Central memory CD8-positive, alpha-beta T cell (primary cell): ENCODE measurements around the gene PHLDB2.
"Not testable (repeated sequence)": the region's sequence is repeated elsewhere in the genome, so short reads cannot be mapped to it uniquely, and the experiment has no call there.

Source experiments
- ATAC-seq: fragments of 150-1000 bp; cut with Tn5 transposase; replicated peaks from 2 replicates; pipeline ENCODE4 v1.10.0; 2022; ENCODE audit warnings: mild to moderate bottlenecking, moderate FRiP score, moderate number of reproducible peaks; ENCODE audit not compliant: poor library complexity, severe bottlenecking; ENCODE audit errors: extremely low read depth
- DNase-seq, 2 donors: peaks; one replicate each; pipeline ENCODE4 v3.0.0; 2021; ENCODE audit warnings: low spot score in 2 of 2
- H3K27ac Mint-ChIP-seq: one replicate; pipeline ENCODE4 v1.8.0; 2022; ENCODE audit warnings: low read depth, mild to moderate bottlenecking, moderate library complexity, mixed read lengths
- H3K27me3 Mint-ChIP-seq: one replicate; pipeline ENCODE4 v1.8.0; 2022; ENCODE audit warnings: mixed read lengths
- H3K36me3 Mint-ChIP-seq: one replicate; pipeline ENCODE4 v1.8.0; 2022; ENCODE audit warnings: mild to moderate bottlenecking, moderate library complexity, mixed read lengths; ENCODE audit not compliant: insufficient read depth
- H3K4me1 Mint-ChIP-seq: one replicate; pipeline ENCODE4 v1.8.0; 2022; ENCODE audit warnings: mixed read lengths
- H3K4me3 Mint-ChIP-seq: one replicate; pipeline ENCODE4 v1.8.0; 2022; ENCODE audit warnings: mild to moderate bottlenecking, moderate library complexity, mixed read lengths
- H3K9me3 Mint-ChIP-seq: one replicate; pipeline ENCODE4 v1.8.0; 2022; ENCODE audit warnings: mixed read lengths

Gene PHLDB2

DNA sequence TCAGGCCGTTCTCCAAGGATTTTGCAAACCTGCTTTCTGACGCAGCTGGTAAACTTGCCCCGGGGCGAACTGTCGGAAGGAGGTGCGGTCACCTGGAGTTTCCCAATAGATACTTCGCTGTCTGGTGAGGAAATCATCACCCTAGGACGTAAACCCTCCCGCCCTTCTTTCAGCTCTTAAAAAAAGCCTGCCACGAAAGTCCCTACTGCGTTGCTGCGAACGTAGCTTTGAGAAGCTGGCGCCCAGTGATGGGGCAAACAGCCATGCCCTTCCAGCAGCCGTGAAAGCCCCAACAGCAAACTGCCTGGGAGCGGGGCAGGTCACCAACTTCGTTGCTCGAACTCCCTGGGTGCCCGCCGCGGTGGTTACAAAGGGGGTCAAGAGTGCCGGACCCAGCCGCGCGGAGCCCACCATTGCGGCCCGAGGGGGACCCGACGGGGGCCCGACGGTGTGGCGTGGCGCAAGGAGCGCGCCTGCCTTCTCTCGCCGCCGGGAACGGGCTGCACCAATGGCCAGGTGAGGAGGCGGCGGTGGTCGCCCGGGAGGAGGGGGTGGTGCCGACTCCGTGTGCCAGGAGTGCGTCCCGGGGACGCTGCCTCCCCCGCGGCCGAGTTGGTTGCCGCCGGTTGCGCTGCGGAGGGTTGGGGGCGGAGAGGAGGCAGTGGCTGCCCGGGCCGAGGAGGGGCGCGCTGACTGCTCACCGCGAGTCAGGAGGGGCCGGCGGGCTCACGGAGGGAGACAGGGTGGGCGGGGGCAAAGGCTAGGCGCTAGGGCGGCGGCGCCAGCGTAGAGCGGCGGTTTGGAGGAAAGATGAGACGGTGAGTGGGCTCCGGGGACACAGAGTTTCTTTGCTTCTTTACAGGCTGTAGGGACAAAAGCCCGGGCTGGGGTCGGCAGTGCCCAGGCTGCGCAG, at the start of gene PHLDB2:
TSS of gene PHLDB2 (plus strand) at position 205 of the 913 bp plus-strand sequence. CDS start 24,813 bp downstream, outside the sequence.
- DNase-seq = peak; percentile 46 to 52

DNA sequence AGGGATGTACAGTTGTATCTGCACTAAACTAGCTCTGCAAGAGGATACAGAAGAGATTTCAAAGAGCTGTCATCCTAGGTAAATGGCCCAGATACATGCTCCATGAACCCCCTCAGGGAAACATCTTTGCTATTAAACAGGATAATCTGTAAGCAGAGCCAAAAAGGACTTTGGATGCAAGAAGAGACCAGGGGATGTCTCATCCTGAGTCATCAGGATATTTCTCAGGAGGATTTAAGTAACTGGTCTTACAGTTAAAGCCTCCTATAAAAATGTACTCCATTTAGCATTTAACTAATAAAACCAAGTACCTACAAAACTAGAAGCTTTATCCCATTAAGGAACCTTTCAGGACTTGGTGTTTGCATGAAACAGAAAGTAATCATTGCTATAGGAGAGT, 48.2 kb upstream of the PHLDB2 start:
- Mint-ChIP-seq H3K27me3 (no peaks in the 10 kb centered on the region), H3K27ac (no peak overlapping the region), H3K36me3 (peaks cover 1% of the 10 kb centered on the region), H3K4me1 (no peaks in the 10 kb centered on the region), H3K4me3 (no peak overlapping the region), H3K9me3 (no peaks in the 10 kb centered on the region)
- ATAC-seq = no peak
- no peak for DNase-seq

More for the DNA sequence above, at the start of gene PHLDB2:
- Mint-ChIP-seq H3K4me3 (peak within 1 kb of the TSS; percentile 97), H3K27ac (peak within 1 kb of the TSS; percentile 78), H3K9me3 (no peaks in the 10 kb centered on the region), H3K36me3 (peaks cover 17% of the 10 kb centered on the region), H3K4me1 (peaks cover 25% of the 10 kb centered on the region), H3K27me3 (no peaks in the 10 kb centered on the region)
- ATAC-seq = peak; percentile 74

DNA sequence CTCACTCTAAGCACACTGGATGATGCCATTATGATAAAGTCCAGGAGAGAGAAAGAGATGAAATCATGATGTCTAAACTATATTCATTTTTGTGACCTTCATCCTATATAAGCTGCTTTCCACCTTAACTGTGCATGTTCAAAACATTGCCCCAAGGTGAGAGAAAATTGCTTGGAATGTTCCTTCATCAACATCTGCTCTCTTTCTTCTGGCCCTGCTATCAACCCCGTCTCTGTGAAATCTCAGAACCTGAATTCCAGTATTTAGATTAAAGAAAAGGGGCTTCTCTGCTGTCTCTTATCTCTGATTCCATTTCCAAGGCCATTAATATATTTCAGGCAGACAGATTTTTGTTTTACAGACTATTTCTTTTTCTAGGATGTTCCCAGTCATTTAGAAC, 47.3 kb upstream of the PHLDB2 start:
- no peak for ATAC-seq
- Mint-ChIP-seq H3K4me3 (no peak overlapping the region), H3K9me3 (no peaks in the 10 kb centered on the region), H3K27ac (no peak overlapping the region), H3K27me3 (no peaks in the 10 kb centered on the region), H3K4me1 (no peaks in the 10 kb centered on the region), H3K36me3 (peaks cover 1% of the 10 kb centered on the region)
- no peak for DNase-seq

DNA sequence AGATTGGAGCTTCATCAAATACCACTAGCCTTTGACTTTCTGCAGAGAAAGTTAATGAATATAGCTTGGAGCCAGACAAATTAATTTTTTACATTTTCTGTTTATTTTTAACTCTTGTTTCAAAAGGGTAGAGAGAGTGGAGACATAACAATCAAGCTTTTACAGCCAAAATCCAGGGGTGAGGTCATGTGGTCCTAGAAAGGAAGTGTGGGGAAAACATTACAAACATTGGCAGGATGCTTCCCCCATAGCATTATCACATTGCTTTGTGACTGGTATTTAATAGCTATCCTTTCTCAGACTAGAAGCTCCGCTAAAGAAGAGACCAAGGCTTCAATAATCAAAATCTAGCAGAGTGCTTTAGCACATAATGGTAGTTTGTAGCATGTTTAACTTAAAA, 46.4 kb upstream of the PHLDB2 start:
- Mint-ChIP-seq H3K9me3 (no peaks in the 10 kb centered on the region), H3K27me3 (no peaks in the 10 kb centered on the region), H3K27ac (no peak overlapping the region), H3K4me1 (no peaks in the 10 kb centered on the region), H3K4me3 (no peak overlapping the region), H3K36me3 (peaks cover 1% of the 10 kb centered on the region)
- ATAC-seq (no peak), DNase-seq (no peak)

DNA sequence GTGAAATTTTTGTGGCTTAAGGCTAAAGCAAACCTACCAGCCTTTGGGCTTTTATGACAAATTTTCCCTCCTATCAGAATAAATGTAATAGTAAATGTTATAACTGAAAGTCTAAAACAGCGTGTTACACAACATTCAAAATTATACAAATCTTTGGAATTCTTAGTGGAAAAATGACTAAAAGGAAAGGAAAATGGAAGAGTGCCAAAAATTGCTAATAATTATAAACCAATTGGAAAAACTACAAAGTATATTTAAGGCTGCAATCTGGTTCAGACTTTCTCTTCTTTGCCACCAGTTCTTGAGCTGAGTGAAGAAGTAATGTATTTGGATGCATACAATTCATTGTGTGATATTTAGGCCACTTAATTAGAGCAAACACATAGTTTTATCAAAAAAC, 45.6 kb upstream of the PHLDB2 start:
- no peaks in the 10 kb centered on the region for H3K4me1 Mint-ChIP-seq
- no peaks in the 10 kb centered on the region for H3K27me3 Mint-ChIP-seq
- H3K4me3 Mint-ChIP-seq = no peak overlapping the region
- H3K27ac Mint-ChIP-seq = no peak overlapping the region
- H3K36me3 Mint-ChIP-seq = peaks cover 1% of the 10 kb centered on the region
- DNase-seq (no peak), ATAC-seq (no peak)
- peaks cover under 1% of the 10 kb centered on the region for H3K9me3 Mint-ChIP-seq

DNA sequence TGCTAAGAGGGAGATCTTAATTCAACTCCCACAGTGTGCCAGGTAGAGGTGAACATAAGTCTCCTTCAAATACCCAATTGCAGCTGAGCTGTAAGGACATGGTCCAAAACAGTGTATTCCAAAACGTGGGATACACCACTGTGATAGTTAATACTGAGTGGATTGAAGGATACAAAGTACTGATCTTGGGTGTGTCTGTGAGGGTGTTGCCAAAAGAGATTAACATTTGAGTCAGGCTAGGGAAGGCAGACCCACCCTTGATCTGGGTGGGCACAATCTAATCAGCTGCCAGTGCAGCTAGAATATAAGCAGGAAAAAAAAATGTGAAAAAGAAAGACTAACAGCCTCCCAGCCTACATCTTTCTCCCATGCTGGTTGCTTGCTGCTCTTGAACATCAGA, 45.1 kb upstream of the PHLDB2 start:
- peaks cover 5% of the 10 kb centered on the region for H3K9me3 Mint-ChIP-seq
- H3K36me3 Mint-ChIP-seq = peaks cover 1% of the 10 kb centered on the region
- no peaks in the 10 kb centered on the region for H3K27me3 Mint-ChIP-seq
- no peak for DNase-seq
- ATAC-seq = no peak
- no peak overlapping the region for H3K27ac Mint-ChIP-seq
- no peaks in the 10 kb centered on the region for H3K4me1 Mint-ChIP-seq
- H3K4me3 Mint-ChIP-seq = no peak overlapping the region

DNA sequence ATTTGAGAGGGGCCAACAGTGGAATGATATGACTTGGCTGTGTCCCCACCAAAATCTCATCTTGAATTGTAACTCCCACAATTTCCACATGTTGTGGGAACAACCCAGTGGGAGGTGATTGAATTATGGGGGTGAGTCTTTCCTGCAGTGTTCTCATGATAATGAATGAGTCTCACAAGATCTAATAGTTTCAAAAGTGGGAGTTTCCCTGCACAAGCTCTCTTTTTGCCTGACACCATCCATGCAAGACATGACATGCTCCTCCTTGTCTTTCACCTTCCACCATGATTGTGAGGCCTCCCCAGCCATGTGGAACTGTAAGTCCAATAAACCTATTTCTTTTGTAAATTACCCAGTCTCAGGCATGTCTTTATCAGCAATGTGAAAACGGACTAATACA, 42.3 kb upstream of the PHLDB2 start:
- not testable (repeated sequence) for H3K27ac Mint-ChIP-seq, DNase-seq, H3K36me3 Mint-ChIP-seq, ATAC-seq, H3K4me3 Mint-ChIP-seq, H3K27me3 Mint-ChIP-seq, H3K4me1 Mint-ChIP-seq, H3K9me3 Mint-ChIP-seq

DNA sequence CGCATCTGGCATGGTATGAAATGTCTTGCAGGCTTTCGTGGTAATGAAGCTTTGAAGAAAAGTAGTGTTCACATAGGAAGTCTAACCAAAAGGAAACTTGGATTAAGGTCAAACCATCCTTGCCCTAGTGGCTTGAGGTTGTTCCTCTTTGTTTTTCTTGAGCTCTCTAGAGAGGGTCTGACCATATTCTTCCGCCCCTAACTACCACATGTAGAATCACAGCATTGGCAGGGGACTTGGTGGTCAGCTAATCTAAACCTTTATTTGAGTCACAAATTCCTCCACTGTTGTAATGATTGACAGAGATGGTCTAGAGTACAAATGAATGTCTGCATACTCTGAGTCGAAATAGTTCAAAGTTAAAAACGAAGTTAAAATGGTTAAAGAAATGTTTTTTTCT, 39.1 kb upstream of the PHLDB2 start:
- DNase-seq (no peak), ATAC-seq (no peak)
- no peaks in the 10 kb centered on the region for H3K4me1 Mint-ChIP-seq
- peaks cover 8% of the 10 kb centered on the region for H3K9me3 Mint-ChIP-seq
- no peak overlapping the region for H3K4me3 Mint-ChIP-seq
- H3K27ac Mint-ChIP-seq = no peak overlapping the region
- no peaks in the 10 kb centered on the region for H3K36me3 Mint-ChIP-seq
- no peaks in the 10 kb centered on the region for H3K27me3 Mint-ChIP-seq

DNA sequence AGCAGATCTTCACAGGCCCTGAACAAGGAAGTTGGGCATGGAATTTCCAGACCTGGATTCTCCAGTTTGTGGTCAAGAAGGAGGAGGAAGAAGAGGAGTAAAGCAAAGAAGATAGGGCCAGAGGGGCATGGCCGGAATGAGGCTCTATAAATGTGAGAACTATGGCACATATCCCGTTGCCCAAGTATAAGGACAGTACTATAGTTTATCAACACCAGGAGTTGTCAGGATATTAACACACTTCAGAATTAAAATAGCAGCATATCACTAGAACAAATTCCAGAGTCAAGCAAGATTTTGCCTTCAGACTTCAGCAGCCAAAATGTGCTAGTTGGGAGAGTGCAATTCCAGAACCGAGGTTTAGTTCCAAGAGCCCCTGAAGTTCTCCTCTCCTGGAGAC, 38.4 kb upstream of the PHLDB2 start:
- Mint-ChIP-seq H3K36me3 (no peaks in the 10 kb centered on the region), H3K27ac (no peak overlapping the region), H3K4me1 (no peaks in the 10 kb centered on the region), H3K27me3 (no peaks in the 10 kb centered on the region), H3K9me3 (peaks cover 8% of the 10 kb centered on the region), H3K4me3 (no peak overlapping the region)
- ATAC-seq (no peak), DNase-seq (no peak)

DNA sequence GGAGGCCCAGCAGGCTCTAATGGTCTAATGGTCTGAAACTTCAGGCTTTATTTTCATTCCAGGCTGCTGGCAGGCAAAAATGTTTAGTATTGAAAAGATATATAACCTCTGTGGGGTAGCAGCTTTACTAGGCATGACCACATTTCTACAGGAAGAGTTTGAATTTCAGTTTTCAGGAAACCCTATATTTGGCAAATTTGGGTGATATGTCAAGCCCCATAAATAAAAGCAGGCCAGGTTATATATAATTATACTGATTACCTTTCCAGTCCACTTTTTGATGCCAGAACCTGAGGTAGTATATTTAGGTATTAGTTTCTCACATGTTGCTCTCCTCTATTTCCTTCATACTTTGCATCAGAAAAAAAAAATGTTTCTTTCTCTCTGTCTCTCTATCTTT, 37.2 kb upstream of the PHLDB2 start:
- H3K4me1 Mint-ChIP-seq = peaks cover 5% of the 10 kb centered on the region
- no peak for DNase-seq
- ATAC-seq = no peak
- peaks cover 8% of the 10 kb centered on the region for H3K9me3 Mint-ChIP-seq
- H3K36me3 Mint-ChIP-seq = no peaks in the 10 kb centered on the region
- H3K4me3 Mint-ChIP-seq = no peak overlapping the region
- no peaks in the 10 kb centered on the region for H3K27me3 Mint-ChIP-seq
- no peak overlapping the region for H3K27ac Mint-ChIP-seq

DNA sequence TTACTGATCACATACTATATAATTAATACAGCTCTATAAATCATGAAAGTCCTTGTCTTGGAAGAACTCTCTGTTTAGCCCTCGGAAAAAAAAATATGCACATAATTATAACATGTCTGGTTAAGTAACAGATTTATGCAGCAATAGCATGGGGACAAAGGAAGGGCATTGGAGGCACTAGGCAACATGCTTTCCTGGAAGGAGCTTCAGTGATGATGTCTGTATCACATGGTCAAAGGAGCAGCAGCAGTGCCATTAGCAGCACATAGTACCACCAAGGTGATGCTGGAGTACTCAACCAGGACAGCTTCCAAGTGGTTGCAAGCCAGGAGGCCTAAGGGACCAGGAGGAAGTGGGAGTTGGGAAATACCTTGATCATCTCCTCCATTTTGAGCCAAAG, 36.3 kb upstream of the PHLDB2 start:
- no peaks in the 10 kb centered on the region for H3K36me3 Mint-ChIP-seq
- ATAC-seq (no peak), DNase-seq (no peak)
- H3K27me3 Mint-ChIP-seq = no peaks in the 10 kb centered on the region
- peaks cover 7% of the 10 kb centered on the region for H3K4me1 Mint-ChIP-seq
- H3K4me3 Mint-ChIP-seq = no peak overlapping the region
- H3K27ac Mint-ChIP-seq = no peak overlapping the region
- H3K9me3 Mint-ChIP-seq = peaks cover 8% of the 10 kb centered on the region

DNA sequence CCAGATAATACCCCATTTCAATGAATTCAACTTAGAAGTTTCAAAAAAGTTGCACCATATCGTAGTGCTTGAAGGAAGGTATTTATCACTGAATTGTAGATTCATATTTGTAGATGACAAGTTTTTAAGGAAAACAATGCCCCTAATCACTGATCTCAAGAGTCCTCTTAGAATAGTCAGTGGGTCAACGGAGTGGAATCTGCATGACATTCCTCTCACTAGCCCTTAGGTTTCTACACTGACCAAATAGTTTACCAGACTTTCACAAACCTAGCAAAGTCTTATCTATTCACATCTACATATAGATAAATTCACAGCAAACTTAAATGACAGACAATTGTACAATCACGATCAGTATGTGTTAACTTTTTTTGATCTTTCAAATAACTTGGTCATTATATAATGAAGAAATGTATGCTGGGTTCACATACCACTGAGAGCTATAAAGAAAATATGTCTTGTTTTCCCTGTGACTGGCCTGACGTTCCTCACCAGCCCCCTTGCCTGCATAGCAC, 35.7 kb upstream of the PHLDB2 start:
- peaks cover 8% of the 10 kb centered on the region for H3K9me3 Mint-ChIP-seq
- H3K4me1 Mint-ChIP-seq = peaks cover 7% of the 10 kb centered on the region
- DNase-seq (no peak), ATAC-seq (no peak)
- no peaks in the 10 kb centered on the region for H3K27me3 Mint-ChIP-seq
- H3K36me3 Mint-ChIP-seq = no peaks in the 10 kb centered on the region
- no peak overlapping the region for H3K27ac Mint-ChIP-seq
- no peak overlapping the region for H3K4me3 Mint-ChIP-seq

DNA sequence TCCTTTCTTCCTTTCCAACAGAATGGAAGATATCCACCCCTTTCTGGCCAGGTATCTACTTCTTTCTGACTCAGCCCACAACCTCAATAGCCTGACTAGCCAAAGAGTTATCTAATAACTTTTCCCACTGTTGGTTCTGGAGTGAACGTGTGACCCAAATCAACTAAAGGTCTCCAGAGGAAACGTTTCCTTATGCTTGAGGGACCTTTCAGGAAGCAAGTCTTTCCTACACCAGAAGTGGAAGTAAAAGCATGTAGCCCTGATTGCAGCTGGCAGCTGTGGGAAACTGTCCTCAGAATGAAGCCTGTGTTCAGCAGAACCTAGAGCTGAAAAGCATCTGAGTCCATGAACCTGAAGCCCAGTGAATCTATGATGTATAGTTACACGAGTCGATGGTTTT, 34.7 kb upstream of the PHLDB2 start:
- ATAC-seq (no peak), DNase-seq (no peak)
- no peaks in the 10 kb centered on the region for H3K27me3 Mint-ChIP-seq
- peaks cover 7% of the 10 kb centered on the region for H3K4me1 Mint-ChIP-seq
- no peaks in the 10 kb centered on the region for H3K9me3 Mint-ChIP-seq
- H3K4me3 Mint-ChIP-seq = no peak overlapping the region
- no peaks in the 10 kb centered on the region for H3K36me3 Mint-ChIP-seq
- no peak overlapping the region for H3K27ac Mint-ChIP-seq
